Measurements from ENCODE around the gene QSER1. TPM values are rescaled to one million over a fixed set of nuclear protein-coding genes. Genes with fewer than 3 reads are reported as not detected.
A peak's percentile ranks its signal among the peaks of the same experiment; 100 is the strongest.

Gene QSER1
- total RNA-seq, 2 donors from 2014 or later = 9.8 to 11.1 TPM

- no peaks in the 10 kb centered on the region for H3K9me3 Mint-ChIP-seq
- H3K36me3 Mint-ChIP-seq (ENCODE audit: insufficient read depth in 2 of 2) = peaks cover 1 to 2% of the 10 kb centered on the region in 2 donors
- H3K4me1 Mint-ChIP-seq (ENCODE audit: low read depth) = peaks cover 27% of the 10 kb centered on the region
- peak; percentile 66 to 74 for DNase-seq
- H3K4me3 Mint-ChIP-seq = peak overlapping the region; percentile 87 to 99
- peak overlapping the region; percentile 79 for H3K27ac Mint-ChIP-seq
- H3K27me3 Mint-ChIP-seq (ENCODE audit: low read depth) = no peaks in the 10 kb centered on the region
- peak; percentile 61 to 67 for ATAC-seq (replicated peaks in 1 of 2)
These were observed 935 bp downstream of the QSER1 start for GRCh38 chr11:32893343-32894148.

GRCh38 chr11:32894149-32894827 lies 1.7 kb downstream of the QSER1 start:
- peak in 1 of 2 donors; percentile 20 for ATAC-seq (replicated peaks in 1 of 2)
- Mint-ChIP-seq H3K4me1 (ENCODE audit: low read depth) (peaks cover 34% of the 10 kb centered on the region), H3K27me3 (ENCODE audit: low read depth) (no peaks in the 10 kb centered on the region), H3K27ac (peak overlapping the region; percentile 79), H3K36me3 (ENCODE audit: insufficient read depth in 2 of 2) (peaks cover 1 to 2% of the 10 kb centered on the region in 2 donors), H3K9me3 (no peaks in the 10 kb centered on the region), H3K4me3 (peak overlapping the region; percentile 87 to 99)
- DNase-seq = peak; percentile 10 to 12

GRCh38 chr11:32894921-32895320 lies 2.3 kb downstream of the QSER1 start:
- DNase-seq = no peak
- H3K4me3 Mint-ChIP-seq = peak overlapping the region in 1 of 2 donors; percentile 37
- no peaks in the 10 kb centered on the region for H3K9me3 Mint-ChIP-seq
- H3K36me3 Mint-ChIP-seq (ENCODE audit: insufficient read depth in 2 of 2) = peaks cover 1 to 2% of the 10 kb centered on the region in 2 donors
- H3K4me1 Mint-ChIP-seq (ENCODE audit: low read depth) = peaks cover 40% of the 10 kb centered on the region
- H3K27ac Mint-ChIP-seq = no peak overlapping the region
- no peak for ATAC-seq (replicated peaks in 1 of 2)
- no peaks in the 10 kb centered on the region for H3K27me3 Mint-ChIP-seq (ENCODE audit: low read depth)

GRCh38 chr11:32895471-32895870 lies 2.9 kb downstream of the QSER1 start:
- no peak for DNase-seq
- ATAC-seq (replicated peaks in 1 of 2) = no peak
- Mint-ChIP-seq H3K27ac (peak overlapping the region; percentile 33), H3K4me3 (peak overlapping the region; percentile 37 to 73), H3K36me3 (ENCODE audit: insufficient read depth in 2 of 2) (peaks cover 1 to 2% of the 10 kb centered on the region in 2 donors), H3K9me3 (no peaks in the 10 kb centered on the region), H3K27me3 (ENCODE audit: low read depth) (no peaks in the 10 kb centered on the region), H3K4me1 (ENCODE audit: low read depth) (peaks cover 42% of the 10 kb centered on the region)

GRCh38 chr11:32897103-32897502 lies 4.5 kb downstream of the QSER1 start:
- DNase-seq (no peak), ATAC-seq (replicated peaks in 1 of 2) (no peak)
- H3K36me3 Mint-ChIP-seq (ENCODE audit: insufficient read depth in 2 of 2) = peaks cover 0 to 2% of the 10 kb centered on the region in 2 donors
- H3K4me1 Mint-ChIP-seq (ENCODE audit: low read depth) = peaks cover 32% of the 10 kb centered on the region
- no peak overlapping the region for H3K4me3 Mint-ChIP-seq
- H3K27ac Mint-ChIP-seq = no peak overlapping the region
- no peaks in the 10 kb centered on the region for H3K27me3 Mint-ChIP-seq (ENCODE audit: low read depth)
- no peaks in the 10 kb centered on the region for H3K9me3 Mint-ChIP-seq

GRCh38 chr11:32899438-32899837 lies 6.8 kb downstream of the QSER1 start:
- H3K4me3 Mint-ChIP-seq = no peak overlapping the region
- no peak overlapping the region for H3K27ac Mint-ChIP-seq
- DNase-seq = no peak
- H3K36me3 Mint-ChIP-seq (ENCODE audit: insufficient read depth in 2 of 2) = no peaks in the 10 kb centered on the region
- peaks cover 28% of the 10 kb centered on the region for H3K4me1 Mint-ChIP-seq (ENCODE audit: low read depth)
- no peak for ATAC-seq (replicated peaks in 1 of 2)
- H3K9me3 Mint-ChIP-seq = no peaks in the 10 kb centered on the region
- no peaks in the 10 kb centered on the region for H3K27me3 Mint-ChIP-seq (ENCODE audit: low read depth)

GRCh38 chr11:32902089-32902665 lies 9.6 kb downstream of the QSER1 start:
- Mint-ChIP-seq H3K27ac (no peak overlapping the region), H3K36me3 (ENCODE audit: insufficient read depth in 2 of 2) (no peaks in the 10 kb centered on the region), H3K9me3 (no peaks in the 10 kb centered on the region), H3K27me3 (ENCODE audit: low read depth) (no peaks in the 10 kb centered on the region), H3K4me1 (ENCODE audit: low read depth) (peaks cover 15% of the 10 kb centered on the region), H3K4me3 (no peak overlapping the region)
- ATAC-seq (replicated peaks in 1 of 2) = no peak
- DNase-seq = no peak

- H3K36me3 Mint-ChIP-seq (ENCODE audit: insufficient read depth in 2 of 2) = peaks cover 2% of the 10 kb centered on the region in 2 donors
- no peak overlapping the region for H3K27ac Mint-ChIP-seq
- no peak overlapping the region for H3K4me3 Mint-ChIP-seq
- DNase-seq (no peak), ATAC-seq (replicated peaks in 1 of 2) (no peak)
- peaks cover 5% of the 10 kb centered on the region for H3K4me1 Mint-ChIP-seq (ENCODE audit: low read depth)
- H3K27me3 Mint-ChIP-seq (ENCODE audit: low read depth) = no peaks in the 10 kb centered on the region
- H3K9me3 Mint-ChIP-seq = no peaks in the 10 kb centered on the region
These were observed 12.5 kb downstream of the QSER1 start for GRCh38 chr11:32905028-32905667.

GRCh38 chr11:32908619-32909018 lies 16.0 kb downstream of the QSER1 start:
- Mint-ChIP-seq H3K36me3 (ENCODE audit: insufficient read depth in 2 of 2) (peaks cover 2 to 7% of the 10 kb centered on the region in 2 donors), H3K4me1 (ENCODE audit: low read depth) (peaks cover 5% of the 10 kb centered on the region), H3K4me3 (no peak overlapping the region), H3K27ac (no peak overlapping the region), H3K9me3 (no peaks in the 10 kb centered on the region), H3K27me3 (ENCODE audit: low read depth) (no peaks in the 10 kb centered on the region)
- ATAC-seq (replicated peaks in 1 of 2) (no peak), DNase-seq (no peak)

- no peak overlapping the region for H3K4me3 Mint-ChIP-seq
- H3K36me3 Mint-ChIP-seq (ENCODE audit: insufficient read depth in 2 of 2) = peaks cover 2 to 7% of the 10 kb centered on the region in 2 donors
- peaks cover 5% of the 10 kb centered on the region for H3K4me1 Mint-ChIP-seq (ENCODE audit: low read depth)
- DNase-seq = no peak
- no peaks in the 10 kb centered on the region for H3K27me3 Mint-ChIP-seq (ENCODE audit: low read depth)
- no peak overlapping the region for H3K27ac Mint-ChIP-seq
- H3K9me3 Mint-ChIP-seq = no peaks in the 10 kb centered on the region
- no peak for ATAC-seq (replicated peaks in 1 of 2)
These were observed 18.8 kb downstream of the QSER1 start for GRCh38 chr11:32911413-32911812.

GRCh38 chr11:32913445-32913844 lies 20.8 kb downstream of the QSER1 start:
- no peak overlapping the region for H3K27ac Mint-ChIP-seq
- H3K36me3 Mint-ChIP-seq (ENCODE audit: insufficient read depth in 2 of 2) = peaks cover 2 to 7% of the 10 kb centered on the region in 2 donors
- no peak overlapping the region for H3K4me3 Mint-ChIP-seq
- DNase-seq = no peak
- no peaks in the 10 kb centered on the region for H3K9me3 Mint-ChIP-seq
- H3K27me3 Mint-ChIP-seq (ENCODE audit: low read depth) = no peaks in the 10 kb centered on the region
- no peak for ATAC-seq (replicated peaks in 1 of 2)
- peaks cover 7% of the 10 kb centered on the region for H3K4me1 Mint-ChIP-seq (ENCODE audit: low read depth)

- H3K27ac Mint-ChIP-seq = no peak overlapping the region
- no peak for ATAC-seq (replicated peaks in 1 of 2)
- H3K4me3 Mint-ChIP-seq = no peak overlapping the region
- no peak for DNase-seq
- H3K9me3 Mint-ChIP-seq = no peaks in the 10 kb centered on the region
- peaks cover 0 to 5% of the 10 kb centered on the region in 2 donors for H3K36me3 Mint-ChIP-seq (ENCODE audit: insufficient read depth in 2 of 2)
- H3K27me3 Mint-ChIP-seq (ENCODE audit: low read depth) = no peaks in the 10 kb centered on the region
- H3K4me1 Mint-ChIP-seq (ENCODE audit: low read depth) = peaks cover 19% of the 10 kb centered on the region
These were observed 23.8 kb downstream of the QSER1 start for GRCh38 chr11:32916361-32916760.

- Mint-ChIP-seq H3K27me3 (ENCODE audit: low read depth) (no peaks in the 10 kb centered on the region), H3K4me1 (ENCODE audit: low read depth) (peaks cover 19% of the 10 kb centered on the region), H3K4me3 (no peak overlapping the region), H3K36me3 (ENCODE audit: insufficient read depth in 2 of 2) (peaks cover 0 to 4% of the 10 kb centered on the region in 2 donors), H3K27ac (no peak overlapping the region), H3K9me3 (no peaks in the 10 kb centered on the region)
- DNase-seq (no peak), ATAC-seq (replicated peaks in 1 of 2) (no peak)
These were observed 24.4 kb downstream of the QSER1 start for GRCh38 chr11:32916994-32917393.

Data from activated T-cell treated with anti-CD3 and anti-CD28 coated beads, Interleukin-2, amount 50 U/mL, for 72 hours (primary cell).